HepG2 (cell line): ENCODE data around the gene ASPHD1. TPM values are rescaled to one million over a fixed set of nuclear protein-coding genes. Genes with fewer than 3 reads are reported as not detected.
A peak's percentile ranks its signal among the peaks of the same experiment; 100 is the strongest.

ENCODE experiments used
- ATF3 ChIP-seq: sonication (generic); formaldehyde crosslinking; IDR thresholded peaks from 2 replicates; pipeline ENCODE4 v1.4.0; 2020; ENCODE audit warnings: missing genetic modification reagents
- ATF7 ChIP-seq, 2 experiments: fragments of 450-650 bp in 1 of 2; sonication (generic) in 1 of 2; formaldehyde crosslinking in 1 of 2; IDR thresholded peaks; 2 replicates each; pipeline versions ENCODE4 v1.4.0 to v1.6.1; 2016 to 2020; ENCODE audit warnings: antibody characterized with exemption in 1 of 2, mild to moderate bottlenecking in 1 of 2, missing genetic modification reagents in 1 of 2
- DNMT1 ChIP-seq: sonication (generic); formaldehyde crosslinking; IDR thresholded peaks from 2 replicates; pipeline ENCODE4 v1.5.1; 2020; ENCODE audit warnings: mild to moderate bottlenecking, missing genetic modification reagents
- ELK4 ChIP-seq: sonication (generic); formaldehyde crosslinking; IDR thresholded peaks from 2 replicates; pipeline ENCODE4 v1.9.0; 2021; ENCODE audit warnings: missing genetic modification reagents, borderline replicate concordance
- FIP1L1 ChIP-seq: fragments of 200-400 bp; formaldehyde crosslinking; IDR thresholded peaks from 2 replicates; pipeline ENCODE4 v1.6.1; 2018; ENCODE audit warnings: low read depth, mild to moderate bottlenecking, low read length, moderate library complexity, borderline replicate concordance; ENCODE audit not compliant: insufficient read depth
- GPBP1L1 ChIP-seq: sonication (generic); formaldehyde crosslinking; IDR thresholded peaks from 2 replicates; pipeline ENCODE4 v1.5.0; 2020; ENCODE audit warnings: mild to moderate bottlenecking, missing genetic modification reagents
- KAT2B ChIP-seq: fragments of 150-350 bp; IDR thresholded peaks from 2 replicates; pipeline ENCODE4 v1.6.1; 2014; ENCODE audit warnings: low read depth, low read length, borderline replicate concordance
- MAFK ChIP-seq, 2 experiments: IDR thresholded peaks in 1 of 2; conservative IDR thresholded peaks in 1 of 2; 2 replicates each; pipeline ENCODE4 v1.6.1; 2011; ENCODE audit warnings: improper control_type of control experiment in 2 of 2, low read length in 2 of 2
- MLXIP ChIP-seq: sonication (generic); formaldehyde crosslinking; IDR thresholded peaks from 2 replicates; pipeline ENCODE4 v1.9.0; 2021; ENCODE audit warnings: missing genetic modification reagents, borderline replicate concordance
- MXI1 ChIP-seq: IDR thresholded peaks from 3 replicates; pipeline ENCODE4 v1.6.1; 2012; ENCODE audit warnings: low read depth, low read length, inconsistent platforms, borderline replicate concordance
- NFKB2 ChIP-seq: sonication (generic); formaldehyde crosslinking; IDR thresholded peaks from 2 replicates; pipeline ENCODE4 v1.4.0; 2020; ENCODE audit warnings: missing genetic modification reagents, borderline replicate concordance
- ONECUT2 ChIP-seq: sonication (generic); formaldehyde crosslinking; IDR thresholded peaks from 2 replicates; pipeline ENCODE4 v1.4.0; 2020; ENCODE audit warnings: missing genetic modification reagents
- RAD21 ChIP-seq: fragments of 450-650 bp; formaldehyde crosslinking; IDR thresholded peaks from 2 replicates; pipeline ENCODE4 v1.5.0; 2020; ENCODE audit warnings: mild to moderate bottlenecking
- RFX1 ChIP-seq: fragments of 450-650 bp; IDR thresholded peaks from 2 replicates; pipeline ENCODE4 v1.6.1; 2017
- RXRA ChIP-seq: sonication (generic); formaldehyde crosslinking; IDR thresholded peaks from 2 replicates; pipeline ENCODE4 v1.5.1; 2020; ENCODE audit warnings: missing genetic modification reagents
- SMAD3 ChIP-seq: sonication (generic); formaldehyde crosslinking; IDR thresholded peaks from 2 replicates; pipeline ENCODE4 v1.4.0; 2020; ENCODE audit warnings: missing genetic modification reagents
- SMAD9 ChIP-seq: sonication (generic); formaldehyde crosslinking; IDR thresholded peaks from 2 replicates; pipeline ENCODE4 v1.5.1; 2020; ENCODE audit warnings: mild to moderate bottlenecking, missing genetic modification reagents
- TCF12 ChIP-seq, 2 experiments: fragments of 450-650 bp in 1 of 2; sonication (generic) in 1 of 2; formaldehyde crosslinking in 1 of 2; IDR thresholded peaks; 2 replicates each; pipeline versions ENCODE4 v1.6.1 to v1.8.0; 2017 to 2022; ENCODE audit warnings: antibody characterized with exemption in 1 of 2, mild to moderate bottlenecking in 1 of 2, missing genetic modification reagents in 1 of 2, moderate library complexity in 1 of 2
- THYN1 ChIP-seq: sonication (generic); formaldehyde crosslinking; IDR thresholded peaks from 2 replicates; pipeline ENCODE4 v1.8.1; 2023; ENCODE audit warnings: low read depth, mild to moderate bottlenecking, moderate library complexity, missing genetic modification reagents, borderline replicate concordance
- XRCC5 ChIP-seq: fragments of 200-400 bp; formaldehyde crosslinking; optimal IDR thresholded peaks from 2 replicates; pipeline ENCODE3; 2017; ENCODE audit warnings: mild to moderate bottlenecking, low read length
- ZBTB8A ChIP-seq: sonication (generic); formaldehyde crosslinking; IDR thresholded peaks from 2 replicates; pipeline ENCODE4 v1.4.0; 2020; ENCODE audit warnings: mild to moderate bottlenecking, low read depth, missing genetic modification reagents, borderline replicate concordance
- ZFP36L2 ChIP-seq: sonication (generic); formaldehyde crosslinking; IDR thresholded peaks from 2 replicates; pipeline ENCODE4 v1.4.0; 2020; ENCODE audit warnings: missing genetic modification reagents
- ZNF674 ChIP-seq: sonication (generic); formaldehyde crosslinking; IDR thresholded peaks from 2 replicates; pipeline ENCODE4 v1.5.0; 2020; ENCODE audit warnings: low read depth, mild to moderate bottlenecking, missing genetic modification reagents
- ZNF792 ChIP-seq: IDR thresholded peaks from 2 replicates; pipeline ENCODE4 v1.6.1; 2016
- polyA plus RNA-seq, 8 experiments: library from polyadenylated mRNA; depleted of rRNA in 3 of 8; stranded (reverse) in 7 of 8; unstranded in 1 of 8; fragments of >200 nt; fragmentation: Illumina TruSeq in 4 of 8; extraction: Trizol in 4 of 8; gene quantifications; 2 replicates each; pipeline versions ENCODE4 v1.2.1 to v1.2.3, GENCODE V29; 2011 to 2016; ENCODE audit warnings: low read depth in 4 of 8, missing spikeins in 1 of 8, mixed read lengths in 1 of 8; ENCODE audit not compliant: insufficient read depth in 1 of 8
- total RNA-seq, 5 experiments: library from RNA; depleted of rRNA; stranded (reverse); fragments of >200 nt; fragmentation: Illumina TruSeq; extraction: Trizol; gene quantifications; 2 replicates each; pipeline ENCODE4 v1.2.3, GENCODE V29; 2016; ENCODE audit warnings: low read depth in 1 of 5

Gene ASPHD1
- total and polyA plus RNA-seq, 2 of the 13 experiments (the other 11 are each of a cell fraction or from before 2014, with no cell fraction given): 13.1 to 19.7 TPM

- no peak for TF ChIP-seq GPBP1L1 (CRISPR knock-in tag)
- no peak for TF ChIP-seq ATF7 (IDR thresholded peaks at IDR 0.05)
- no peak; the same call in 1 of the 2 replicates for TF ChIP-seq ATF7 (CRISPR knock-in tag; IDR thresholded peaks at IDR 0.05)
- no peak for TF ChIP-seq NFKB2 (CRISPR knock-in tag)
- no peak for TF ChIP-seq KAT2B
- TF ChIP-seq SMAD3 (CRISPR knock-in tag): no peak
- TF ChIP-seq TCF12 (IDR thresholded peaks at IDR 0.05): no peak
- TF ChIP-seq TCF12 (CRISPR knock-in tag; IDR thresholded peaks at IDR 0.05): no peak
- TF ChIP-seq ZBTB8A (CRISPR knock-in tag): no peak
- TF ChIP-seq MXI1: no peak
- no peak for TF ChIP-seq FIP1L1
- TF ChIP-seq ELK4: no peak
- no peak for TF ChIP-seq XRCC5
- TF ChIP-seq ONECUT2 (CRISPR knock-in tag): no peak
- no peak for TF ChIP-seq ZFP36L2 (CRISPR knock-in tag)
- TF ChIP-seq MLXIP: no peak
- TF ChIP-seq ZNF792 (CRISPR knock-in tag): 0 out of 2 replicates have a peak, but pooled peaks have one; percentile 70
- peak; percentile 12; the same call in 1 of the 2 replicates for TF ChIP-seq DNMT1 (CRISPR knock-in tag)
- no peak for TF ChIP-seq THYN1 (CRISPR knock-in tag)
- TF ChIP-seq ATF3 (CRISPR knock-in tag): no peak
- no peak for TF ChIP-seq ZNF674
- no peak for TF ChIP-seq MAFK (conservative IDR thresholded peaks at IDR 0.05 in 1 of 2, IDR thresholded peaks at IDR 0.05 in 1 of 2; ENCODE audit: low read length in 2 of 2)
- TF ChIP-seq RXRA: no peak; the same call in 1 of the 2 replicates
- TF ChIP-seq SMAD9 (CRISPR knock-in tag): 0 out of 2 replicates have a peak, but pooled peaks have one; percentile 41
- no peak for TF ChIP-seq RFX1
- no peak for TF ChIP-seq RAD21
Measured at GRCh38 chr16:29891525-29892457, 8.5 kb upstream of the ASPHD1 start (continued).
